KMS-11 (cell line): ENCODE data around the gene GUCA1C.

Experiments used
- H2AFZ ChIP-seq: fragments of 200-600 bp; sonication (generic); 2 replicates; pipeline ENCODE4 v1.6.1; 2016; ENCODE audit warnings: antibody characterized with exemption, mixed run types, low read depth
- H3K27ac ChIP-seq: fragments of 200-600 bp; sonication (generic); 2 replicates; pipeline ENCODE4 v1.6.1; 2016; ENCODE audit warnings: mild to moderate bottlenecking, mixed run types
- H3K27me3 ChIP-seq: fragments of 200-600 bp; sonication (generic); 2 replicates; pipeline ENCODE4 v1.6.1; 2017; ENCODE audit warnings: mild to moderate bottlenecking, low read depth, mixed run types, moderate library complexity; ENCODE audit not compliant: insufficient read depth
- H3K36me3 ChIP-seq: fragments of 200-600 bp; sonication (generic); 2 replicates; pipeline ENCODE4 v1.6.1; 2017; ENCODE audit warnings: mild to moderate bottlenecking, mixed run types; ENCODE audit not compliant: insufficient read depth
- H3K4me1 ChIP-seq: fragments of 200-600 bp; sonication (generic); 2 replicates; pipeline ENCODE4 v1.6.1; 2016; ENCODE audit warnings: mild to moderate bottlenecking, low read depth, mixed run types; ENCODE audit not compliant: poor library complexity, severe bottlenecking
- H3K4me2 ChIP-seq: fragments of 200-600 bp; sonication (generic); 2 replicates; pipeline ENCODE4 v1.7.0; 2016; ENCODE audit warnings: mild to moderate bottlenecking, mixed run types
- H3K4me3 ChIP-seq: fragments of 200-600 bp; sonication (generic); IDR thresholded peaks from 2 replicates; pipeline ENCODE4 v1.6.1; 2017; ENCODE audit warnings: low read depth, low read length, mixed read lengths; ENCODE audit not compliant: insufficient read depth
- H3K79me2 ChIP-seq: fragments of 200-600 bp; sonication (generic); 2 replicates; pipeline ENCODE4 v1.6.1; 2016; ENCODE audit warnings: low read depth, mixed run types; ENCODE audit not compliant: insufficient read depth
- H3K9ac ChIP-seq: fragments of 200-600 bp; sonication (generic); 2 replicates; pipeline ENCODE4 v1.6.1; 2016; ENCODE audit warnings: mild to moderate bottlenecking, mixed run types
- H4K20me1 ChIP-seq: fragments of 200-600 bp; sonication (generic); 2 replicates; pipeline ENCODE4 v1.6.1; 2016; ENCODE audit warnings: mild to moderate bottlenecking, mixed run types; ENCODE audit not compliant: insufficient read depth
- CTCF ChIP-seq: fragments of 200-600 bp; sonication (generic); conservative IDR thresholded peaks from 2 replicates; pipeline ENCODE4 v1.6.1; 2017; ENCODE audit warnings: low read depth, mild to moderate bottlenecking, antibody characterized with exemption, low read length, moderate library complexity, mixed read lengths

Gene GUCA1C

GRCh38 chr3:108879915-108880314 is 73.8 kb downstream of the GUCA1C start:
- TF ChIP-seq CTCF: no peak
- Histone ChIP-seq H3K4me2 (no peak overlapping the region), H3K27me3 (no peaks in the 10 kb centered on the region), H3K79me2 (no peaks in the 10 kb centered on the region), H3K27ac (no peak overlapping the region), H4K20me1 (no peaks in the 10 kb centered on the region), H2AFZ (no peak overlapping the region), H3K9ac (no peak overlapping the region), H3K4me1 (no peaks in the 10 kb centered on the region), H3K4me3 (no peak overlapping the region), H3K36me3 (no peaks in the 10 kb centered on the region)

- Histone ChIP-seq H3K36me3 (no peaks in the 10 kb centered on the region), H3K4me3 (no peak overlapping the region), H3K27me3 (no peaks in the 10 kb centered on the region), H4K20me1 (no peaks in the 10 kb centered on the region), H3K4me2 (no peak overlapping the region), H2AFZ (no peak overlapping the region), H3K27ac (no peak overlapping the region), H3K4me1 (no peaks in the 10 kb centered on the region), H3K79me2 (no peaks in the 10 kb centered on the region), H3K9ac (no peak overlapping the region)
- no peak for TF ChIP-seq CTCF
These were observed 75.8 kb downstream of the GUCA1C start for GRCh38 chr3:108877901-108878300.

- Histone ChIP-seq H2AFZ (no peak overlapping the region), H3K27me3 (no peaks in the 10 kb centered on the region), H3K9ac (no peak overlapping the region), H3K4me1 (no peaks in the 10 kb centered on the region), H3K4me2 (no peak overlapping the region), H3K36me3 (no peaks in the 10 kb centered on the region), H4K20me1 (no peaks in the 10 kb centered on the region), H3K79me2 (no peaks in the 10 kb centered on the region), H3K27ac (no peak overlapping the region), H3K4me3 (no peak overlapping the region)
- TF ChIP-seq CTCF: no peak
These were observed 89.9 kb downstream of the GUCA1C start for GRCh38 chr3:108863799-108864135.

GRCh38 chr3:108862865-108863798 is 90.5 kb downstream of the GUCA1C start:
- Histone ChIP-seq H4K20me1 (no peaks in the 10 kb centered on the region), H3K27me3 (no peaks in the 10 kb centered on the region), H3K36me3 (no peaks in the 10 kb centered on the region), H3K79me2 (no peaks in the 10 kb centered on the region), H3K4me2 (no peak overlapping the region), H3K27ac (no peak overlapping the region), H3K9ac (no peak overlapping the region), H2AFZ (no peak overlapping the region), H3K4me3 (no peak overlapping the region), H3K4me1 (no peaks in the 10 kb centered on the region)
- no peak for TF ChIP-seq CTCF
